Gastrocnemius medialis (tissue), 4 donors: ENCODE data around the gene TMEM163. TPM values are rescaled to one million over a fixed set of nuclear protein-coding genes. Genes with fewer than 3 reads are reported as not detected.

Experiments used
- ATAC-seq, 2 donors: fragments of 150-250 bp; one replicate each; pipeline ENCODE4 v1.9.1; 2016
- DNase-seq, 2 donors: peaks; one replicate each; pipeline ENCODE4 v3.0.0-alpha.2; 2019
- H3K27ac ChIP-seq, 4 donors: fragments of 200-600 bp; sonication (generic); 1 replicate in 1 of 4; 2 replicates in 3 of 4; pipeline ENCODE4 v1.5.1; 2016 to 2018; ENCODE audit warnings: mild to moderate bottlenecking in 2 of 4, moderate library complexity in 1 of 4
- H3K27me3 ChIP-seq, 3 donors: fragments of 200-600 bp; sonication (generic) in 2 of 3; 1 replicate in 1 of 3; 2 replicates in 2 of 3; pipeline versions ENCODE4 v1.5.1 to v1.6.0; 2016 to 2019; ENCODE audit warnings: mild to moderate bottlenecking in 1 of 3, moderate library complexity in 1 of 3
- H3K36me3 ChIP-seq, 2 donors: fragments of 200-600 bp; sonication (generic) in 1 of 2; one replicate each; pipeline ENCODE4 v1.5.1; 2017 to 2018
- H3K4me1 ChIP-seq, 2 donors: fragments of 200-600 bp; sonication (generic) in 1 of 2; one replicate each; pipeline ENCODE4 v1.5.1; 2016 to 2017; ENCODE audit warnings: mild to moderate bottlenecking in 2 of 2
- H3K4me3 ChIP-seq, 4 donors: fragments of 200-600 bp; sonication (generic) in 3 of 4; 1 replicate in 1 of 4; 2 replicates in 3 of 4; pipeline ENCODE4 v1.5.1; 2016 to 2019; ENCODE audit warnings: mild to moderate bottlenecking in 2 of 4
- H3K9me3 ChIP-seq, 3 donors: fragments of 200-600 bp; sonication (generic) in 2 of 3; 1 replicate in 1 of 3; 2 replicates in 2 of 3; pipeline ENCODE4 v1.5.1; 2016 to 2019
- POLR2A ChIP-seq, 2 donors: fragments of 450-650 bp; IDR thresholded peaks; one replicate each; pipeline ENCODE4 v1.6.1; 2017; ENCODE audit warnings: antibody characterized with exemption in 2 of 2, mild to moderate bottlenecking in 2 of 2, moderate library complexity in 2 of 2
- in situ Hi-C, 4 donors: fragments of 200-750 bp; cut with MboI; loops; one replicate each; pipeline versions ENCODE4 v1.15.0 to v1.8.0; 2017; ENCODE audit warnings: low sequenced_read_pairs in 4 of 4
- intact Hi-C: fragments of 100-400 bp; cut with DNase I; formaldehyde crosslinking; loops from one replicate; pipeline ENCODE4 v1.15.1; 2023; ENCODE audit warnings: low total_unique reads
- total RNA-seq, 4 donors: library from RNA; depleted of rRNA; stranded (reverse); fragments of >200 nt; gene quantifications; one replicate each; pipeline versions ENCODE4 v1.1.0 to v1.2.3, GENCODE V29; 2016
- TF ChIP-seq, protein P1 (sequence below), 5 experiments: fragments of 450-650 bp in 3 of 5; fragments of 200-600 bp in 2 of 5; sonication (generic) in 2 of 5; IDR thresholded peaks in 4 of 5; conservative IDR thresholded peaks in 1 of 5; 1 replicate in 4 of 5; 2 replicates in 1 of 5; pipeline ENCODE4 v1.5.1; 2016 to 2019; ENCODE audit warnings: antibody characterized with exemption in 5 of 5, mild to moderate bottlenecking in 3 of 5, moderate library complexity in 3 of 5

TMEM163 gene
- total RNA-seq, 4 donors from 2014 or later, result not detected

DNA sequence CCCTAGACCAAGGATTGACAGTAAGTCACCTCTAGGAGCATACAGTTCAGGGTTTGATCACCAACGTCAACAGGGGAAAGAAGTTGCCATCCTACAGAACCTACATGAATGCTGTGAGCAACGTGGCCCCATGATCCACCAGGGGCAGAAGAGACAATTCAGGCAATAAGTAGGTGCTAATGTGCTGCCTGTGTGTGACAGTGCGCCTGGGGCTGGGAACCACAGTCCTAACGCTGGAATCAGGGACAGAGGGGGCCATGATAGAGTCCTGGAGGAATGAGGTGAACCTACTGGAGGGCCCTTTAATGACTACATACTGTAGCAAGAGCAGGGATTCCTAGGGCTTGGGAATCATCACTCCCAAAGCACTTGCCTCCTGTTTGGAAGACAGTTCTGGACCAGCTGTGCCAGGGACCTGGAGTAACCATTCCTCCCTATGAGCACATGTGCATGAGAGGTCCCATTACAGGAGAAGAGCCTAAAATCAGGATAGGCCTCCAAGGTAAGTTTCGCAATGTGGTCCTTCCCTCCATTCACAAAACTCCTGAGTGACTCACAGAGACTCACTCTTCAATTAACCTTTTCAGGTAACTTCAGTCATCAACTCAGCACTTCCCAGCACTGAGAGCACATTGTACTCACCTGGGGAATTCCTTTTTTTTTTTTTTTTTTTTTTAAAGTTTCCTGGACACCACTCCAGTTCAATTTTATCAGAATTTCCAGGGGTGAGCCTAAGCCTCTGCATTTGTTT, 214.0 kb downstream of the TMEM163 start:
- Histone ChIP-seq H3K9me3 (no peaks in the 10 kb centered on the region), H3K27ac (no peak overlapping the region), H3K27me3 (no peaks in the 10 kb centered on the region), H3K36me3 (no peaks in the 10 kb centered on the region), H3K4me3 (no peak overlapping the region), H3K4me1 (no peaks in the 10 kb centered on the region)
- ATAC-seq, result no peak
- no peak for DNase-seq
- TF ChIP-seq, protein P1, sequence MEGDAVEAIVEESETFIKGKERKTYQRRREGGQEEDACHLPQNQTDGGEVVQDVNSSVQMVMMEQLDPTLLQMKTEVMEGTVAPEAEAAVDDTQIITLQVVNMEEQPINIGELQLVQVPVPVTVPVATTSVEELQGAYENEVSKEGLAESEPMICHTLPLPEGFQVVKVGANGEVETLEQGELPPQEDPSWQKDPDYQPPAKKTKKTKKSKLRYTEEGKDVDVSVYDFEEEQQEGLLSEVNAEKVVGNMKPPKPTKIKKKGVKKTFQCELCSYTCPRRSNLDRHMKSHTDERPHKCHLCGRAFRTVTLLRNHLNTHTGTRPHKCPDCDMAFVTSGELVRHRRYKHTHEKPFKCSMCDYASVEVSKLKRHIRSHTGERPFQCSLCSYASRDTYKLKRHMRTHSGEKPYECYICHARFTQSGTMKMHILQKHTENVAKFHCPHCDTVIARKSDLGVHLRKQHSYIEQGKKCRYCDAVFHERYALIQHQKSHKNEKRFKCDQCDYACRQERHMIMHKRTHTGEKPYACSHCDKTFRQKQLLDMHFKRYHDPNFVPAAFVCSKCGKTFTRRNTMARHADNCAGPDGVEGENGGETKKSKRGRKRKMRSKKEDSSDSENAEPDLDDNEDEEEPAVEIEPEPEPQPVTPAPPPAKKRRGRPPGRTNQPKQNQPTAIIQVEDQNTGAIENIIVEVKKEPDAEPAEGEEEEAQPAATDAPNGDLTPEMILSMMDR (IDR thresholded peaks at IDR 0.05 in 4 of 5, conservative IDR thresholded peaks at IDR 0.05 in 1 of 5), result no peak
- no peak for TF ChIP-seq POLR2A (IDR thresholded peaks at IDR 0.05)
- in situ Hi-C loops, result no loop called here
- intact Hi-C loops, result no loop called here

DNA sequence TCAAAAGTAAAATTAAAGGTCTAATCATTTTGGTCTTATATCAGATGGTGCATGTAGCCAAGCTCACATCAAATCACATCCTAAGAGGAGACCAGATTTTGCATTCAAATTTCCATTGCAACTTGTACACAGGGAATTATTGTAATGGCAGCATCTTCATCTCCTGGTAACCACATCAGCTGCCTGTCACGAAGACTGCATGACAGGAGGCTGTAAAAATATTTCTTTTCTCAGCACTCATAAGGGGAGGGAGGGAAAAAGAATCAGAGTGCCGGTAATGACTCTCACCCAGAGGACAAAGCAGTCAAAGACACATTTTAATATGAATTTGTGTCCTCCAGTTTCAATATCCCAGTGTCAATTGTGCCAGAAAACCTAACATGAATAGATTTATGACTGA, 216.7 kb downstream of the TMEM163 start:
- H3K9me3 ChIP-seq, result no peaks in the 10 kb centered on the region
- H3K36me3 ChIP-seq, result no peaks in the 10 kb centered on the region
- H3K4me1 ChIP-seq, result no peaks in the 10 kb centered on the region
- no peaks in the 10 kb centered on the region for H3K27me3 ChIP-seq
- no peak overlapping the region for H3K4me3 ChIP-seq
- no peak for ATAC-seq
- DNase-seq, result no peak
- in situ Hi-C loops, result no loop called here
- intact Hi-C loops, result no loop called here
- no peak overlapping the region for H3K27ac ChIP-seq
- TF ChIP-seq, protein P1 (IDR thresholded peaks at IDR 0.05 in 4 of 5, conservative IDR thresholded peaks at IDR 0.05 in 1 of 5), result no peak
- TF ChIP-seq POLR2A (IDR thresholded peaks at IDR 0.05), result no peak

- intact Hi-C loops, result no loop called here
- DNase-seq (no peak), ATAC-seq (no peak)
- H3K4me1 ChIP-seq, result no peaks in the 10 kb centered on the region
- no peak overlapping the region for H3K4me3 ChIP-seq
- TF ChIP-seq, protein P1 (IDR thresholded peaks at IDR 0.05 in 4 of 5, conservative IDR thresholded peaks at IDR 0.05 in 1 of 5), result no peak
- no peak for TF ChIP-seq POLR2A (IDR thresholded peaks at IDR 0.05)
- no peaks in the 10 kb centered on the region for H3K9me3 ChIP-seq
- in situ Hi-C loops, result no loop called here
- no peak overlapping the region for H3K27ac ChIP-seq
- H3K36me3 ChIP-seq, result no peaks in the 10 kb centered on the region
- no peaks in the 10 kb centered on the region for H3K27me3 ChIP-seq
These were observed 217.2 kb downstream of the TMEM163 start for GRCh38 chr2:134501476-134502091.

DNA sequence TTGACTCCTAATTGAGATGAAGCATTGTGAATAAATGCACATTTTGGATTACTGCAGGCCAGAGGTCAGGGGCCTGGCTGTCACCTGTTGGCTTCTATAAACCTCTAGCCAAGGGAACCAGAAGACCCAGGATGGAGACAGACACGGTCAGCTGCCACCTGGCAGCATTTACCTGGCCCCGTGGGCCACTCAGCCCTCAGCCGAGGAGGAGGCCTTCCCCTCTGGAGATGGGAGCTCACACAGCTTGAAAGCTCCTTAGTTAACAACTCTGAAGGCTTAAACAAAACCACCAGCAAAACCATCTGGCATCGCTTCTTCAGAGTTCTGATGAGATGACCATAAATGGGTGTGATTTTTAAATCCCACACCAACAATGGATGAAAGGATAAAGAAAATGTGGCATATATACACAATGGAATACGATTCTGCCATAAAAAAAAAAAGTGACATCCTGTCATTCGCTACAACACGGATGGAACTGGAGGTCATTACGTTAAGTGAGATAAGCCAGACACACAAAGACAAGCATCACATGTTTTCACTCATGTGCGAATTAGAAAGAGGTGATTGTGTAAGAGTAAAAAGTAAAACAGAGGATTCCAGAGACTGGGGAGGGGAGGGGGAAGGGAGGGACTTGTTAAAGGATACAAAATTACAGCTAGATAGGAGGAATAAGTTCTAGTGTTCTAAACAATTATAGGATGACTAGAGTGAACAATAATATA, 218.4 kb downstream of the TMEM163 start:
- Histone ChIP-seq H3K9me3 (no peaks in the 10 kb centered on the region), H3K4me3 (no peak overlapping the region), H3K27ac (no peak overlapping the region), H3K36me3 (no peaks in the 10 kb centered on the region), H3K27me3 (no peaks in the 10 kb centered on the region), H3K4me1 (no peaks in the 10 kb centered on the region)
- in situ Hi-C loops, result no loop called here
- ATAC-seq (no peak), DNase-seq (no peak)
- intact Hi-C loops, result no loop called here
- TF ChIP-seq POLR2A (IDR thresholded peaks at IDR 0.05), result no peak
- TF ChIP-seq, protein P1 (IDR thresholded peaks at IDR 0.05 in 4 of 5, conservative IDR thresholded peaks at IDR 0.05 in 1 of 5), result no peak
